ENCODE results near the gene DENR.

The DENR gene

DNA sequence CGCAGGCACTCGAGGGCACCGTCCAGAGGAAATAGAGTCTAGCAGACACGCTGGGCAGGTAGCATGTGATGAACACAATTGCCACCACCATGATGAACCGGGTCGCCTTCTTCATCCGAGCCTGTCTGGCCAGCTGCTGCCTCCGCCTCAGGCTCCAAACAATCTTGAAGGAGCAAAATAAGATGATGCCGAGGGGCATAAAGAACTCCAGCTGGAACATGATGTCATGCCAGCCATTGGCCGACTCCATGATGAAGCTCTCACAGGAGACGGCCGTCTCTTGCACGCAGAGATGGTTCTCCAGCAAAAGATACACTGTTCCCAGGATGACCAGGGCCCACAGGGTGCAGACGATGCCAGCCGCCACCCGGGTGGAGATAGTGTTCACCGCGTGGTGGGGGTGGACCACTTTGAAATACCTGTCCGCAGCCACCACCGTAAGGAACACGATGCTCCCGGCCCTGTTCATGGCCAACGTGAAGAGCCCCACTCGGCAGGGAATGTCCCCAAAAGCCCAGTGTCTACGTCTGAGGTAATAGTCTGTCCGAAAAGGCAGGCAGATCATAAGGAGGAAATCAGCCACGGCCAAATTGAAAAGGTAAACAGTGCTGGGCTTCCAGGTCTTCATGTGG, 22.9 kb upstream of the DENR start:
- no peaks in the 10 kb centered on the region for H3K36me3 ChIP-seq (ENCODE audit: control insufficient read depth, insufficient read depth, low read length)
- H3K27me3 ChIP-seq (replicated peaks; ENCODE audit: control insufficient read depth, insufficient read depth, low read length): no peaks in the 10 kb centered on the region
- no peak overlapping the region for H3K4me3 ChIP-seq (replicated peaks; ENCODE audit: low read depth, low read length)
- no peak for TF ChIP-seq CTCF (IDR thresholded peaks at IDR 0.05; ENCODE audit: insufficient read depth, low read length, poor library complexity, severe bottlenecking)
- DNase-seq (ENCODE audit: extremely low read depth, insufficient read length): no peak

DNA sequence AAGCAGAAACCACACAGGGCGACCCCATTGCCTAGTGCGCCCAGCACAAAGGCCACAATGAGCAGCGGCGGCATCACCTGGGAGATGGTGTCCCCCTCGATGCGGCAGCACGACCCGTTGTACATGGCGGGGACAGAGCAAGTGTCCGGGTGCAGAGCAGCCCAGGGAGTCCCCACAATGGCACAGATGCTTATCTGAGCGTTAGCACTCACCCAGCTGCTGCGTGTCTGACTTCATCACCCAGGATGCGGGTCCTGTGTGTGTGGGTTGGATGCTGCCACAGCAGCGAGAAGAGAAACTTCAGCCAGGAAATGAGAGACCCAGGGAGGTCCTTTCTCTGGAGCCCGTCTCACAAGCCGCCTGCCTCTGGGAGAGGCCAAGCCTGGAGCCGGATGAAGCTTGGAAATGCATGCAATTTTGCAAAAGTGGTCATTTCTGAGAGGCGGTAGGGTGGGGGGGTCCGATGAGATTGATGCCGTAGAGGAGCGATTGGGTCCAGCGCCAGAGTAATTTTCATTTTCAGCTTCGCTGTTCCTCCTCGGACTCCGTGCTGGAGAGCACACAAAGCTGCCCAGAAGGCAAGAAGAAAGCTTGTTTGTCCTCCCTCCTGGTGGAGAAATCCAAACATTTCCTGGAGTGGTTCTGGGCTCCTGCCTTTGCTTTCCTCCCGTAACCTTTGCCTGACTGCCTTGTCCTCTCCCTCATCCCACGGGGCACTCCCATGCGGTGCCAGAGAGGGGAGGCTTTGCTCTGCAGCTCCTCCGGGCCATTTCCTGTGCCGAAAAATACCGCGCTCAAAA, 22.2 kb upstream of the DENR start, which contains the start of gene HCAR1:
TSS of gene HCAR1 (minus strand) at position 630 of the 800 bp plus-strand sequence. CDS start at position 125, 505 bp downstream.
- Histone ChIP-seq H3K27me3 (replicated peaks; ENCODE audit: control insufficient read depth, insufficient read depth, low read length) (no peaks in the 10 kb centered on the region), H3K4me3 (replicated peaks; ENCODE audit: low read depth, low read length) (no peak within 1 kb of the TSS), H3K36me3 (ENCODE audit: control insufficient read depth, insufficient read depth, low read length) (no peaks in the 10 kb centered on the region)
- no peak for TF ChIP-seq CTCF (IDR thresholded peaks at IDR 0.05; ENCODE audit: insufficient read depth, low read length, poor library complexity, severe bottlenecking)
- no peak for DNase-seq (ENCODE audit: extremely low read depth, insufficient read length)

DNA sequence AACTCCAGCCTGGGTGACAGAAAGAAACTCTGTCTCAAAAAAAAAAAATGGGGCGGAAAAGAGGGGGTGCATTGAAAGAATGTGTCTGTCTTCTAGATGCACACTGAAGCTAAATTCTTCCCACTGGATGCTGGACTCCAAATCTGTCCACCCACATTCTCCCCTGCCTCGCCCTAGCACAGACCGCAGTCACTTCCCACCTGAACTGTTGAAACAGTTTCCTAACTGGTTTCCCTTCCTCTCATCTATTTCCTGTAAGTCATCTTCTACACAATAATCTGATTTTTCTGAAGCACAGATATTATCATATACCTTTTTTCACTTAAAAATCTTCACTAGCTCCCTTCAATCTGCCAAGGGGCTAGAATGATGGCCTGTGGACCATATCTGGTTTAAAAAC, 20.5 kb upstream of the DENR start:
- Histone ChIP-seq H3K36me3 (ENCODE audit: control insufficient read depth, insufficient read depth, low read length) (no peaks in the 10 kb centered on the region), H3K4me3 (replicated peaks; ENCODE audit: low read depth, low read length) (no peak overlapping the region), H3K27me3 (replicated peaks; ENCODE audit: control insufficient read depth, insufficient read depth, low read length) (no peaks in the 10 kb centered on the region)
- TF ChIP-seq CTCF (IDR thresholded peaks at IDR 0.05; ENCODE audit: insufficient read depth, low read length, poor library complexity, severe bottlenecking): no peak
- DNase-seq (ENCODE audit: extremely low read depth, insufficient read length): no peak

DNA sequence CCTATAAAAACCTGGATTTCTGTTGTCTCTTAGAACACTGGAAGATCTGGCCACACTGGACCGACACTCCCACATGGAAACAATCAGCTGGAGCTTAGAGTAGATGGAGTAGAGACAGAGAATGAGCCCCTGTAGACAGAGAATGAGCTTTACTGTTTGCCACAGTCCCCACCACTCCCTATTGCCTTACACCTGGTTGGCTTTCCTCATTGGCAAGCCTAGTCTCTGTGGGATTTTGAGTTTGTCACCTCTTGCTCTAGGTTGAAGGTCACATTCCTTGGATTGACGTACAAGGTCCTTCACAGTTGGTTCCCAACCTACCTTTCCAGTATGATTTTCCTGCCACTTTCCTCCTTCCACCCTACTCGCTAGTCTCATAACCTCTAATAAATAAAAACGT, 20.0 kb upstream of the DENR start:
- H3K4me3 ChIP-seq (replicated peaks; ENCODE audit: low read depth, low read length): no peak overlapping the region
- H3K36me3 ChIP-seq (ENCODE audit: control insufficient read depth, insufficient read depth, low read length): no peaks in the 10 kb centered on the region
- H3K27me3 ChIP-seq (replicated peaks; ENCODE audit: control insufficient read depth, insufficient read depth, low read length): no peaks in the 10 kb centered on the region
- no peak for TF ChIP-seq CTCF (IDR thresholded peaks at IDR 0.05; ENCODE audit: insufficient read depth, low read length, poor library complexity, severe bottlenecking)
- no peak for DNase-seq (ENCODE audit: extremely low read depth, insufficient read length)

- DNase-seq (ENCODE audit: extremely low read depth, insufficient read length): no peak
- no peak for TF ChIP-seq CTCF (IDR thresholded peaks at IDR 0.05; ENCODE audit: insufficient read depth, low read length, poor library complexity, severe bottlenecking)
- Histone ChIP-seq H3K4me3 (replicated peaks; ENCODE audit: low read depth, low read length) (no peak overlapping the region), H3K27me3 (replicated peaks; ENCODE audit: control insufficient read depth, insufficient read depth, low read length) (no peaks in the 10 kb centered on the region), H3K36me3 (ENCODE audit: control insufficient read depth, insufficient read depth, low read length) (no peaks in the 10 kb centered on the region)
Measured at GRCh38 chr12:122738571-122738970, 14.1 kb upstream of the DENR start.

All from GM06990 (cell line).